ENCODE data around the gene KNL1. TPM values are rescaled to one million over a fixed set of nuclear protein-coding genes. Genes with fewer than 3 reads are reported as not detected.

KNL1 gene
- total RNA-seq: 0.53 and 1.0 TPM in 2 replicates

- no peaks in the 10 kb centered on the region for H3K27me3 ChIP-seq (ENCODE audit: control insufficient read depth, insufficient read depth, low read length)
- H3K4me3 ChIP-seq (ENCODE audit: low read depth, low read length): peak within 1 kb of the TSS; percentile 89
- no peak for TF ChIP-seq CTCF (IDR thresholded peaks at IDR 0.05; ENCODE audit: insufficient read depth, low read length, severe bottlenecking)
- no peak for FAIRE-seq
- DNase-seq (ENCODE audit: low read depth): peak; percentile 85
- no peaks in the 10 kb centered on the region for H3K36me3 ChIP-seq (ENCODE audit: control insufficient read depth, insufficient read depth, low read length)
Measured at GRCh38 chr15:40593588-40594428, at the start of gene KNL1. TSS of gene KNL1 (plus strand) at chr15:40594249. CDS start at chr15:40602932, 8,683 bp downstream.

- TF ChIP-seq CTCF (IDR thresholded peaks at IDR 0.05; ENCODE audit: insufficient read depth, low read length, severe bottlenecking): no peak
- FAIRE-seq (no peak), DNase-seq (ENCODE audit: low read depth) (no peak)
- H3K27me3 ChIP-seq (ENCODE audit: control insufficient read depth, insufficient read depth, low read length): no peaks in the 10 kb centered on the region
- H3K4me3 ChIP-seq (ENCODE audit: low read depth, low read length): no peak overlapping the region
- peaks cover 6% of the 10 kb centered on the region for H3K36me3 ChIP-seq (ENCODE audit: control insufficient read depth, insufficient read depth, low read length)
Measured at GRCh38 chr15:40545457-40545856, 48.6 kb upstream of the KNL1 start.

- FAIRE-seq: no peak
- Histone ChIP-seq H3K27me3 (ENCODE audit: control insufficient read depth, insufficient read depth, low read length) (no peaks in the 10 kb centered on the region), H3K36me3 (ENCODE audit: control insufficient read depth, insufficient read depth, low read length) (peaks cover 9% of the 10 kb centered on the region), H3K4me3 (ENCODE audit: low read depth, low read length) (no peak overlapping the region)
- no peak for TF ChIP-seq CTCF (IDR thresholded peaks at IDR 0.05; ENCODE audit: insufficient read depth, low read length, severe bottlenecking)
- DNase-seq (ENCODE audit: low read depth): no peak
Measured at GRCh38 chr15:40548610-40549009, 45.4 kb upstream of the KNL1 start.

- Histone ChIP-seq H3K27me3 (ENCODE audit: control insufficient read depth, insufficient read depth, low read length) (no peaks in the 10 kb centered on the region), H3K36me3 (ENCODE audit: control insufficient read depth, insufficient read depth, low read length) (peaks cover 10% of the 10 kb centered on the region), H3K4me3 (ENCODE audit: low read depth, low read length) (no peak overlapping the region)
- TF ChIP-seq CTCF (IDR thresholded peaks at IDR 0.05; ENCODE audit: insufficient read depth, low read length, severe bottlenecking): no peak
- FAIRE-seq (no peak), DNase-seq (ENCODE audit: low read depth) (no peak)
Measured at GRCh38 chr15:40549894-40550293, 44.2 kb upstream of the KNL1 start.

GRCh38 chr15:40550341-40551037, 43.6 kb upstream of the KNL1 start:
- no peak for FAIRE-seq
- no peak overlapping the region for H3K4me3 ChIP-seq (ENCODE audit: low read depth, low read length)
- H3K27me3 ChIP-seq (ENCODE audit: control insufficient read depth, insufficient read depth, low read length): no peaks in the 10 kb centered on the region
- peaks cover 10% of the 10 kb centered on the region for H3K36me3 ChIP-seq (ENCODE audit: control insufficient read depth, insufficient read depth, low read length)
- TF ChIP-seq CTCF (IDR thresholded peaks at IDR 0.05; ENCODE audit: insufficient read depth, low read length, severe bottlenecking): no peak
- no peak for DNase-seq (ENCODE audit: low read depth)
